ENCODE results near the gene LPCAT1. TPM values are rescaled to one million over a fixed set of nuclear protein-coding genes. Genes with fewer than 3 reads are reported as not detected.

The LPCAT1 gene
- total and polyA plus RNA-seq, 2 of the 4 experiments (the other 2 are of a cell fraction) = 17.7 to 33.6 TPM

DNA sequence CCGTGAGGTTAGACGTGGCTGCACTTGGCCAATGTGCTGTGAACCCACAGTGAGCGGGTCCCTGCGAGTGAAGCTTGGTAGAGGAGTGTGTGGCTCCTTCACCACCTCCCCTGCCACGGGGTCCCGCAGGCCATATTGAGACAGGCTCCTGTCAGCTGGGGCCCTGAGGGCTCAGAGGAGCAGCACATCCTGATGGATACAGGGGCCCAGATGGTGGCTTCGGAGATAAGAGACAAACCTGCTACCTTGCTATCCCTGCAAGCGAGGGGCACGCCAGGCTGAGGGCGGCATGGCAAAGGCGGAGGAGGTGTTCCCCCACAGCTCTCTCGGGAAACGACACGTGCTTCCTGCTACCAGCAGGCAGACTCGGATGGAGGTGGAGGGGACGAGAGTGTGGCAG lies 111.6 kb downstream of the LPCAT1 start:
- TF ChIP-seq FOS (IDR thresholded peaks at IDR 0.05; ENCODE audit: low read depth, low read length) = no peak
- TF ChIP-seq NFE2L2 (IDR thresholded peaks at IDR 0.05; ENCODE audit: low read depth, low read length) = no peak
- TF ChIP-seq MAFK (IDR thresholded peaks at IDR 0.05; ENCODE audit: low read depth, low read length) = no peak
- TF ChIP-seq RAD21 (IDR thresholded peaks at IDR 0.05; ENCODE audit: low read length) = no peak
- no peak for TF ChIP-seq CEBPB (IDR thresholded peaks at IDR 0.05; ENCODE audit: low read depth, low read length)
- no peak for TF ChIP-seq RFX5 (IDR thresholded peaks at IDR 0.05; ENCODE audit: low read depth, low read length)
- TF ChIP-seq, protein P1, sequence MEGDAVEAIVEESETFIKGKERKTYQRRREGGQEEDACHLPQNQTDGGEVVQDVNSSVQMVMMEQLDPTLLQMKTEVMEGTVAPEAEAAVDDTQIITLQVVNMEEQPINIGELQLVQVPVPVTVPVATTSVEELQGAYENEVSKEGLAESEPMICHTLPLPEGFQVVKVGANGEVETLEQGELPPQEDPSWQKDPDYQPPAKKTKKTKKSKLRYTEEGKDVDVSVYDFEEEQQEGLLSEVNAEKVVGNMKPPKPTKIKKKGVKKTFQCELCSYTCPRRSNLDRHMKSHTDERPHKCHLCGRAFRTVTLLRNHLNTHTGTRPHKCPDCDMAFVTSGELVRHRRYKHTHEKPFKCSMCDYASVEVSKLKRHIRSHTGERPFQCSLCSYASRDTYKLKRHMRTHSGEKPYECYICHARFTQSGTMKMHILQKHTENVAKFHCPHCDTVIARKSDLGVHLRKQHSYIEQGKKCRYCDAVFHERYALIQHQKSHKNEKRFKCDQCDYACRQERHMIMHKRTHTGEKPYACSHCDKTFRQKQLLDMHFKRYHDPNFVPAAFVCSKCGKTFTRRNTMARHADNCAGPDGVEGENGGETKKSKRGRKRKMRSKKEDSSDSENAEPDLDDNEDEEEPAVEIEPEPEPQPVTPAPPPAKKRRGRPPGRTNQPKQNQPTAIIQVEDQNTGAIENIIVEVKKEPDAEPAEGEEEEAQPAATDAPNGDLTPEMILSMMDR (conservative IDR thresholded peaks at IDR 0.05; ENCODE audit: low read depth, low read length) = no peak
- no peak for TF ChIP-seq SMC3 (IDR thresholded peaks at IDR 0.05; ENCODE audit: low read depth, low read length)
- no peak for TF ChIP-seq RCOR1 (IDR thresholded peaks at IDR 0.05; ENCODE audit: insufficient replicate concordance, low read length)
- TF ChIP-seq, protein P2, sequence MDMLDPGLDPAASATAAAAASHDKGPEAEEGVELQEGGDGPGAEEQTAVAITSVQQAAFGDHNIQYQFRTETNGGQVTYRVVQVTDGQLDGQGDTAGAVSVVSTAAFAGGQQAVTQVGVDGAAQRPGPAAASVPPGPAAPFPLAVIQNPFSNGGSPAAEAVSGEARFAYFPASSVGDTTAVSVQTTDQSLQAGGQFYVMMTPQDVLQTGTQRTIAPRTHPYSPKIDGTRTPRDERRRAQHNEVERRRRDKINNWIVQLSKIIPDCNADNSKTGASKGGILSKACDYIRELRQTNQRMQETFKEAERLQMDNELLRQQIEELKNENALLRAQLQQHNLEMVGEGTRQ (IDR thresholded peaks at IDR 0.05; ENCODE audit: low read depth, low read length) = no peak
- no peak for TF ChIP-seq BHLHE40 (IDR thresholded peaks at IDR 0.05; ENCODE audit: low read depth, low read length)
- no peak for TF ChIP-seq MAZ (IDR thresholded peaks at IDR 0.05; ENCODE audit: borderline replicate concordance, low read depth, low read length)
- H3K18ac ChIP-seq (ENCODE audit: low read depth, low read length) = no peak overlapping the region
- H3K27me3 ChIP-seq (ENCODE audit: control insufficient read depth, insufficient read depth, low read length) = peaks cover 13% of the 10 kb centered on the region; the same call in 1 of the 2 replicates
- H3K23ac ChIP-seq (ENCODE audit: low read depth, low read length) = no peak overlapping the region
- no peaks in the 10 kb centered on the region for H3K9me3 ChIP-seq (ENCODE audit: control insufficient read depth, insufficient read depth, low read length)
- no peak overlapping the region for H2BK20ac ChIP-seq (ENCODE audit: low read depth, low read length)
- in situ Hi-C loops (cut with MboI; ENCODE audit: low sequenced_read_pairs) (no loop called here), intact Hi-C loops (cut with micrococcal nuclease) (no loop called here), dilution Hi-C loops (cut with HindIII; ENCODE audit: low sequenced_read_pairs, unreplicated experiment) (no loop called here)
- DNase-seq = no peak
- H2BK15ac ChIP-seq (ENCODE audit: low read depth, low read length) = no peak overlapping the region
- H2AK5ac ChIP-seq (ENCODE audit: low read depth, low read length) = no peak overlapping the region
- no peak overlapping the region for H3K56ac ChIP-seq (ENCODE audit: extremely low read depth, insufficient read depth, low read length)
- no peak overlapping the region for H4K91ac ChIP-seq (ENCODE audit: insufficient read depth, low read depth, low read length)
- H3K4me2 ChIP-seq (ENCODE audit: low read depth, low read length) = no peak overlapping the region
- H2BK120ac ChIP-seq (ENCODE audit: low read depth, low read length) = no peak overlapping the region
- no peak overlapping the region for H4K8ac ChIP-seq (ENCODE audit: low read depth in 2 of 2, low read length in 2 of 2)
- ChIA-PET CTCF (no interaction called here), POLR2A (ENCODE audit: unreplicated experiment) (no interaction called here)
- H4K20me1 ChIP-seq (ENCODE audit: insufficient read depth, low read length) = no peaks in the 10 kb centered on the region
- H3K4me1 ChIP-seq (ENCODE audit: control insufficient read depth, insufficient read depth, low read length) = no peaks in the 10 kb centered on the region
- no peak overlapping the region for H2AFZ ChIP-seq (replicated peaks; ENCODE audit: low read length, poor library complexity)
- no peak overlapping the region for H3K4ac ChIP-seq (ENCODE audit: low read depth, low read length)
- H3K36me3 ChIP-seq (ENCODE audit: control insufficient read depth, insufficient read depth, low read length) = no peaks in the 10 kb centered on the region
- H3K79me1 ChIP-seq (ENCODE audit: low read depth in 1 of 2, low read length in 2 of 2) = no peaks in the 10 kb centered on the region
- no peak for ATAC-seq (ENCODE audit: low read depth)
- H2AK9ac ChIP-seq (replicated peaks; ENCODE audit: low read depth, low read length, poor library complexity) = no peak overlapping the region
- no peak overlapping the region for H3K14ac ChIP-seq (replicated peaks; ENCODE audit: low read depth, low read length)
- no peak overlapping the region for H2BK5ac ChIP-seq (ENCODE audit: low read depth, low read length, poor library complexity, severe bottlenecking)
- H3K27ac ChIP-seq (ENCODE audit: insufficient read depth, low read length) = no peak overlapping the region
- no peaks in the 10 kb centered on the region for H3K9me1 ChIP-seq (ENCODE audit: insufficient read depth, low read length)
- H4K5ac ChIP-seq (ENCODE audit: low read depth, low read length) = no peak overlapping the region
- no TSS peak for BruUV-seq (replicated peaks)
- WGBS, 2 experiments (ENCODE audit: extremely low coverage in 2 of 2, insufficient read length in 1 of 2) = 52% methylated on average over 2 of the region's 16 CpGs; no CpG with 5 or more reads in 1 of the 2 experiments
- no peak overlapping the region for H3K9ac ChIP-seq (ENCODE audit: low read depth, low read length)
- no peak overlapping the region for H3K4me3 ChIP-seq (ENCODE audit: insufficient read depth, low read depth, low read length)

Measured in IMR-90 (cell line).